ENCODE data around the gene C1QTNF4. TPM values are rescaled to one million over a fixed set of nuclear protein-coding genes. Genes with fewer than 3 reads are reported as not detected.
A peak's percentile ranks its signal among the peaks of the same experiment; 100 is the strongest.
"Not testable (repeated sequence)": the region's sequence is repeated elsewhere in the genome, so short reads cannot be mapped to it uniquely, and the experiment has no call there.

C1QTNF4 gene
- total and polyA plus RNA-seq, 4 donors, result 0.40 to 1.8 (median 1.1) TPM

- ATAC-seq (ENCODE audit: insufficient read depth, low FRiP score), result no peak
- H3K27me3 ChIP-seq (ENCODE audit: control insufficient read depth in 3 of 3, insufficient read depth in 3 of 3, low read length in 2 of 3), result no peaks in the 10 kb centered on the region
- no peak overlapping the region for H3K4me3 ChIP-seq
- no peak for DNase-seq
- H3K36me3 ChIP-seq (ENCODE audit: control insufficient read depth in 4 of 4, insufficient read depth in 4 of 4, low read length in 4 of 4), result peaks cover 0 to 2% (median 0%) of the 10 kb centered on the region in 4 donors
- H3K4me1 ChIP-seq (ENCODE audit: control insufficient read depth in 5 of 5, insufficient read depth in 5 of 5, low read length in 5 of 5), result peaks cover 0 to 26% (median 6%) of the 10 kb centered on the region in 5 donors
- TF ChIP-seq, protein P1, sequence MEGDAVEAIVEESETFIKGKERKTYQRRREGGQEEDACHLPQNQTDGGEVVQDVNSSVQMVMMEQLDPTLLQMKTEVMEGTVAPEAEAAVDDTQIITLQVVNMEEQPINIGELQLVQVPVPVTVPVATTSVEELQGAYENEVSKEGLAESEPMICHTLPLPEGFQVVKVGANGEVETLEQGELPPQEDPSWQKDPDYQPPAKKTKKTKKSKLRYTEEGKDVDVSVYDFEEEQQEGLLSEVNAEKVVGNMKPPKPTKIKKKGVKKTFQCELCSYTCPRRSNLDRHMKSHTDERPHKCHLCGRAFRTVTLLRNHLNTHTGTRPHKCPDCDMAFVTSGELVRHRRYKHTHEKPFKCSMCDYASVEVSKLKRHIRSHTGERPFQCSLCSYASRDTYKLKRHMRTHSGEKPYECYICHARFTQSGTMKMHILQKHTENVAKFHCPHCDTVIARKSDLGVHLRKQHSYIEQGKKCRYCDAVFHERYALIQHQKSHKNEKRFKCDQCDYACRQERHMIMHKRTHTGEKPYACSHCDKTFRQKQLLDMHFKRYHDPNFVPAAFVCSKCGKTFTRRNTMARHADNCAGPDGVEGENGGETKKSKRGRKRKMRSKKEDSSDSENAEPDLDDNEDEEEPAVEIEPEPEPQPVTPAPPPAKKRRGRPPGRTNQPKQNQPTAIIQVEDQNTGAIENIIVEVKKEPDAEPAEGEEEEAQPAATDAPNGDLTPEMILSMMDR (IDR thresholded peaks at IDR 0.05; ENCODE audit: control extremely low read depth, extremely low read depth), result no peak
- H3K9ac ChIP-seq (ENCODE audit: insufficient read depth in 1 of 2, low read length in 2 of 2), result no peak overlapping the region
- peak overlapping the region; percentile 24 to 67 for H3K27ac ChIP-seq (ENCODE audit: low read depth in 1 of 2, low read length in 1 of 2)
- no peaks in the 10 kb centered on the region for H3K9me3 ChIP-seq (ENCODE audit: control insufficient read depth in 4 of 4, insufficient read depth in 3 of 4, low read length in 3 of 4)
These were observed 43.1 kb downstream of the C1QTNF4 start for GRCh38 chr11:47551086-47551485.

DNA sequence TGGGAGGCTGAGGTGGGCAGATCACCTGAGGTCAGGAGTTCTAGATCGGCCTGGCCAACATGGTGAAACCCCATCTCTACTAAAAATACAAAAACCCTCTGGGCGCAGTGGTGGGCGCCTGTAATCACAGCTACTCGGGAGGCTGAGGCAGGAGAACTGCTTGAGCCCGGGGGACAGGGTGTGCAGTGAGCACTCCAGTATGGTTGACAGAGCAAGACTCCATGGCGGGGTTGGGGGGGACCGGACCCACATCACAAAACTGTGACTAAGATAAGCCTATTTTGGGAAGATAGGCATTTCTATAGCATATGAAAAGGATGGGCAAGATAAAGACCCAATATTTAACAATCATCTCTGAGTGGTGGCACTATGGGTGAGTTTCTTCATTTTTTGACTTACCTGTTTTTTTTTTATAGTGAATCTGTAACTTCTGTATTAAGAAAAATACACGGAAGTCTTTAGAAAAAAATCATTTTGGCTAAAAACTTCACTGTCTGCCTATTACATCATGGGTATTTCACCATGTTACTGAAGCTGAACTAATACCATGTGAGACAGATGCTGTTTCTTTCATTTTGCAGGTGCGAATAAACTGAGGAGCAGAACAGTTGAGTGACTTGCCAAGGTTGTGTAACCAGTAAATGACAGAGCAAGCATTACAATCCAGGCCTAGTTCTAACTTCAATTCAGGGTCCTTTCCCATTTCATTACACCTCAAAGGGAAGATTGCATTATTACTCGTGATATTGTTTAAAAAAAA is 43.7 kb downstream of the C1QTNF4 start:
- peak overlapping the region in 1 of 2 donors; percentile 24 for H3K27ac ChIP-seq (ENCODE audit: low read depth in 1 of 2, low read length in 1 of 2)
- ATAC-seq (ENCODE audit: insufficient read depth, low FRiP score), result no peak
- TF ChIP-seq, protein P1 (IDR thresholded peaks at IDR 0.05; ENCODE audit: control extremely low read depth, extremely low read depth), result no peak
- no peak for DNase-seq
- no peak overlapping the region for H3K9ac ChIP-seq (ENCODE audit: insufficient read depth in 1 of 2, low read length in 2 of 2)
- WGBS, 2 donors, result 62 to 81% methylated on average over 10 of the region's 10 CpGs
- no peak overlapping the region for H3K4me3 ChIP-seq
- peaks cover 0 to 3% (median 0%) of the 10 kb centered on the region in 4 donors for H3K36me3 ChIP-seq (ENCODE audit: control insufficient read depth in 4 of 4, insufficient read depth in 4 of 4, low read length in 4 of 4)
- H3K9me3 ChIP-seq (ENCODE audit: control insufficient read depth in 4 of 4, insufficient read depth in 3 of 4, low read length in 3 of 4), result no peaks in the 10 kb centered on the region
- no peaks in the 10 kb centered on the region for H3K27me3 ChIP-seq (ENCODE audit: control insufficient read depth in 3 of 3, insufficient read depth in 3 of 3, low read length in 2 of 3)
- peaks cover 0 to 26% (median 6%) of the 10 kb centered on the region in 5 donors for H3K4me1 ChIP-seq (ENCODE audit: control insufficient read depth in 5 of 5, insufficient read depth in 5 of 5, low read length in 5 of 5)

- 96 to 98% methylated on average over 7 of the region's 7 CpGs for WGBS, 2 donors
- not testable (repeated sequence) for H3K27ac ChIP-seq (ENCODE audit: low read depth in 1 of 2, low read length in 1 of 2); ATAC-seq (ENCODE audit: insufficient read depth, low FRiP score)
These were observed 47.9 kb downstream of the C1QTNF4 start for GRCh38 chr11:47546274-47546673.

GRCh38 chr11:47545298-47545697 is 48.9 kb downstream of the C1QTNF4 start:
- Histone ChIP-seq H3K27me3 (ENCODE audit: control insufficient read depth in 3 of 3, insufficient read depth in 3 of 3, low read length in 2 of 3) (no peaks in the 10 kb centered on the region), H3K9ac (ENCODE audit: insufficient read depth in 1 of 2, low read length in 2 of 2) (no peak overlapping the region), H3K36me3 (ENCODE audit: control insufficient read depth in 4 of 4, insufficient read depth in 4 of 4, low read length in 4 of 4) (peaks cover 0 to 3% (median 0%) of the 10 kb centered on the region in 4 donors), H3K4me1 (ENCODE audit: control insufficient read depth in 5 of 5, insufficient read depth in 5 of 5, low read length in 5 of 5) (peaks cover 0 to 12% (median 6%) of the 10 kb centered on the region in 5 donors), H3K9me3 (ENCODE audit: control insufficient read depth in 4 of 4, insufficient read depth in 3 of 4, low read length in 3 of 4) (no peaks in the 10 kb centered on the region), H3K4me3 (no peak overlapping the region), H3K27ac (ENCODE audit: low read depth in 1 of 2, low read length in 1 of 2) (no peak overlapping the region)
- ATAC-seq (ENCODE audit: insufficient read depth, low FRiP score) (no peak), DNase-seq (no peak)
- TF ChIP-seq, protein P1 (IDR thresholded peaks at IDR 0.05; ENCODE audit: control extremely low read depth, extremely low read depth), result no peak
- 95 to 99% methylated on average over 6 of the region's 6 CpGs for WGBS, 2 donors

More at GRCh38 chr11:47546274-47546673, 47.9 kb downstream of the C1QTNF4 start:
- not testable (repeated sequence) for H3K36me3 ChIP-seq (ENCODE audit: control insufficient read depth in 4 of 4, insufficient read depth in 4 of 4, low read length in 4 of 4); DNase-seq; H3K27me3 ChIP-seq (ENCODE audit: control insufficient read depth in 3 of 3, insufficient read depth in 3 of 3, low read length in 2 of 3); H3K9me3 ChIP-seq (ENCODE audit: control insufficient read depth in 4 of 4, insufficient read depth in 3 of 4, low read length in 3 of 4); H3K4me3 ChIP-seq; H3K9ac ChIP-seq (ENCODE audit: insufficient read depth in 1 of 2, low read length in 2 of 2)
- H3K4me1 ChIP-seq (ENCODE audit: control insufficient read depth in 5 of 5, insufficient read depth in 5 of 5, low read length in 5 of 5), result peaks cover 0 to 17% (median 4%) of the 10 kb centered on the region in 5 donors
